ENCODE results near the gene ITFG1.

DNA sequence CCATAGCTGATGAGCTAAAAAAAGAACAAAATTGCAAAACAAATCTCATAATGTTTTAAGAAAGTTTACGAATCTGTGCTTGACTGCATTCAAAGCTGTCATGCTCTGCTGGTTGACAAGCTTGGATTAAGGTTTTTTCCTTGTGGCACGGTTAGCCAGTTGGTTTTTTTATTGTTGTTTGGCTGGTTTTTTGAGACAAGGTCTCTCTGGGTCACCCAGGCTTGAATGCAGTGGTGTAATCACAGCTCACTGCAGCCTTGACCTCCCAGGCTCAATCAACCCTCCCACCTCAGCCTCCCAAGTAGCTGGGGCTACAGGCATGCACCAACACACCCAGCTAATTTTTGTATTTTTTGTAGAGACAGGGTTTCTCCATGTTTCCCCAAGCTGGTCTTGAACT, 45.9 kb upstream of the ITFG1 start:
- no peak for TF ChIP-seq POLR2AphosphoS5 (IDR thresholded peaks at IDR 0.05; ENCODE audit: low read depth, low read length)
- no peak for TF ChIP-seq TAF1 (IDR thresholded peaks at IDR 0.05; ENCODE audit: borderline replicate concordance, insufficient read depth, low read length)
